Pericardium fibroblast (primary cell): ENCODE results near the gene PARD3B. TPM values are rescaled to one million over a fixed set of nuclear protein-coding genes. Genes with fewer than 3 reads are reported as not detected.

ENCODE experiments used
- total RNA-seq: library from RNA; depleted of rRNA; stranded (reverse); fragments of >200 nt; gene quantifications from 2 replicates; pipeline ENCODE4 v1.2.3, GENCODE V29; 2015

PARD3B gene, protein sequence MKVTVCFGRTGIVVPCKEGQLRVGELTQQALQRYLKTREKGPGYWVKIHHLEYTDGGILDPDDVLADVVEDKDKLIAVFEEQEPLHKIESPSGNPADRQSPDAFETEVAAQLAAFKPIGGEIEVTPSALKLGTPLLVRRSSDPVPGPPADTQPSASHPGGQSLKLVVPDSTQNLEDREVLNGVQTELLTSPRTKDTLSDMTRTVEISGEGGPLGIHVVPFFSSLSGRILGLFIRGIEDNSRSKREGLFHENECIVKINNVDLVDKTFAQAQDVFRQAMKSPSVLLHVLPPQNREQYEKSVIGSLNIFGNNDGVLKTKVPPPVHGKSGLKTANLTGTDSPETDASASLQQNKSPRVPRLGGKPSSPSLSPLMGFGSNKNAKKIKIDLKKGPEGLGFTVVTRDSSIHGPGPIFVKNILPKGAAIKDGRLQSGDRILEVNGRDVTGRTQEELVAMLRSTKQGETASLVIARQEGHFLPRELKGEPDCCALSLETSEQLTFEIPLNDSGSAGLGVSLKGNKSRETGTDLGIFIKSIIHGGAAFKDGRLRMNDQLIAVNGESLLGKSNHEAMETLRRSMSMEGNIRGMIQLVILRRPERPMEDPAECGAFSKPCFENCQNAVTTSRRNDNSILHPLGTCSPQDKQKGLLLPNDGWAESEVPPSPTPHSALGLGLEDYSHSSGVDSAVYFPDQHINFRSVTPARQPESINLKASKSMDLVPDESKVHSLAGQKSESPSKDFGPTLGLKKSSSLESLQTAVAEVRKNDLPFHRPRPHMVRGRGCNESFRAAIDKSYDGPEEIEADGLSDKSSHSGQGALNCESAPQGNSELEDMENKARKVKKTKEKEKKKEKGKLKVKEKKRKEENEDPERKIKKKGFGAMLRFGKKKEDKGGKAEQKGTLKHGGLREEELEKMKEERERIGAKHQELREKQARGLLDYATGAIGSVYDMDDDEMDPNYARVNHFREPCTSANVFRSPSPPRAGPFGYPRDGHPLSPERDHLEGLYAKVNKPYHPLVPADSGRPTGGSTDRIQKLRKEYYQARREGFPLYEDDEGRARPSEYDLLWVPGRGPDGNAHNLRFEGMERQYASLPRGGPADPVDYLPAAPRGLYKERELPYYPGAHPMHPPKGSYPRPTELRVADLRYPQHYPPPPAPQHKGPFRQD (N-terminal part only)
- 5.3 and 6.8 TPM in 2 replicates for total RNA-seq

DNA sequence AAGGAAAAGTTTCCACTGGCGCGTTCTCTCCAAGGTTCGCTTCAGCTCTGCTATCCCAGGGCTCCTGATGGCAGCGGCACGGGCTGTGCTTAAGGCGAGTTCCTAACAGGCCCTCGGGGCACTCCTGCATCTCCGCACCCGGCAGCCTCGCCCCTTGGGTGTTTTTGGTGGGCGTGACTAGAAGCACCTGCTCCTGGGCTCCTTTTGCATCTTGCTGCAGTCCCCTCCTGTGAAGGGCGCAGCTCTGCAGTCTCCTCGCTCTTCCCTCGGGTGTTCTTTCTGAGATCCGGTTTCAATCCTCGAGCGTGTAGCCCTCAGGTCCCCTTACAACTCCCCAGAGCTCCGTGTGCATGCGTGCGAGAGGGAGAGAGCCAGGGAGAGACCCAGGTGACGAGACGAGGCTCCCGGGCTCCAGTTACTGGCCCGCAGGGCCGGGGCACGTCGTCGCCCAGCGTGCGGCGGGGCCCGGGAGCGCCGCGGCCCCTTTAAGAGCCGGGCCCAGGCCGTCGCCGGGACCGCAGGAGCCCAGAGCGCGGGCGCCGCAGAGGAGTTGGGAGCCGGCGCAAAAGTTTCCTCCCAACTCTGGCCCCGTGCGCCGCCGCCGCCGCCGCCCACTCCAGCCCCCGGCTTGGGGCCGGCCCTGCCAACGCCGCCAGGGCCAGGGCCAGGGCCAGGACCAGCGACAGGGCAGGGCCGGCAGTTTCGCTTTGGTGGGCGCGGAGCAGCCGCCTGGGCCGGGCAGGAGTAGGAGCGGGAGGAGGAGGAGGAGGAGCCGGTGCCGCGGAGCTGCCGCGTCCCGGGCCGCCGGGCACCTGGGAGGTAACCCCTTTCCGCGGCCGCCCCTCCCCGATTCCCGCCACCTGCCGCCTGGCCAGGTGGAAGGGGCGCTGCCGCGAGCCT is at the start of gene PARD3B:
Gene PARD3B, plus strand, starts transcription at position 515 of the 900 bp plus-strand sequence. CDS start 525 bp downstream, outside the sequence.

